B cell (primary cell): ENCODE data around the gene KLF16. TPM values are rescaled to one million over a fixed set of nuclear protein-coding genes. Genes with fewer than 3 reads are reported as not detected.

Experiments
- ATAC-seq: fragments of 200-7000 bp; cut with Tn5 transposase; one replicate; pipeline ENCODE4 v1.10.0; 2021; ENCODE audit warnings: low read depth, mild to moderate bottlenecking, moderate number of reproducible peaks, moderate library complexity
- CTCF ChIA-PET: fragments of 350-600 bp; sonication (Branson Sonifier 250); formaldehyde crosslinking; loops from one replicate; lab custom pipeline; 2021; ENCODE audit warnings: antibody characterized with exemption, inconsistent platforms; lab: Charles Lee
- POLR2A ChIA-PET: fragments of 350-600 bp; sonication (Branson Sonifier 250); formaldehyde crosslinking; loops from one replicate; lab custom pipeline; 2021; ENCODE audit warnings: antibody characterized with exemption; lab: Charles Lee
- DNase-seq: peaks from one replicate; pipeline ENCODE4 v3.0.0; 2013
- H2AFZ ChIP-seq: 2 replicates; pipeline ENCODE4 v1.6.1; 2012; ENCODE audit warnings: mild to moderate bottlenecking, low read depth, low read length; ENCODE audit not compliant: insufficient read depth, poor library complexity, severe bottlenecking
- H3K27ac ChIP-seq, 2 donors: 1 replicate in 1 of 2; 2 replicates in 1 of 2; pipeline ENCODE4 v1.5.1; 2012 to 2013; ENCODE audit warnings: low read length in 2 of 2, mild to moderate bottlenecking in 2 of 2, moderate library complexity in 1 of 2
- H3K27me3 ChIP-seq, 4 experiments: fragments of 200-600 bp in 1 of 4; sonication (generic) in 1 of 4; replicated peaks in 1 of 4; 1 replicate in 2 of 4; 2 replicates in 2 of 4; pipeline versions ENCODE4 v1.6.1 to v1.7.0; 2013 to 2016; ENCODE audit warnings: low read length in 3 of 4, mild to moderate bottlenecking in 2 of 4, mixed read lengths in 1 of 4, moderate library complexity in 1 of 4; ENCODE audit not compliant: insufficient read depth in 4 of 4, control insufficient read depth in 3 of 4; ENCODE audit errors: control extremely low read depth in 1 of 4
- H3K36me3 ChIP-seq, 2 experiments: replicated peaks in 1 of 2; 1 replicate in 1 of 2; 2 replicates in 1 of 2; pipeline versions ENCODE4 v1.6.1 to v1.7.1; 2013; ENCODE audit warnings: low read length in 1 of 2; ENCODE audit not compliant: insufficient read depth in 2 of 2, control insufficient read depth in 1 of 2; ENCODE audit errors: control extremely low read depth in 1 of 2, extremely low read depth in 1 of 2
- H3K4me1 ChIP-seq, 2 donors: fragments of 200-600 bp in 1 of 2; sonication (generic) in 1 of 2; 1 replicate in 1 of 2; 2 replicates in 1 of 2; pipeline versions ENCODE4 v1.5.1 to v1.6.1; 2013 to 2017; ENCODE audit warnings: low read length in 2 of 2; ENCODE audit not compliant: control insufficient read depth in 2 of 2, insufficient read depth in 2 of 2
- H3K4me2 ChIP-seq: replicated peaks from 2 replicates; pipeline ENCODE3; 2012; ENCODE audit warnings: mild to moderate bottlenecking, low read depth, low read length; ENCODE audit not compliant: poor library complexity, severe bottlenecking
- H3K4me3 ChIP-seq, 5 experiments: fragments of 200-600 bp in 1 of 5; sonication (generic) in 1 of 5; 1 replicate in 3 of 5; 2 replicates in 2 of 5; pipeline versions ENCODE4 v1.5.1 to v1.7.0; 2011 to 2016; ENCODE audit warnings: low read length in 4 of 5, mild to moderate bottlenecking in 4 of 5, low read depth in 2 of 5, control low read depth in 1 of 5, moderate library complexity in 1 of 5; ENCODE audit not compliant: insufficient read depth in 1 of 5; ENCODE audit errors: control extremely low read depth in 1 of 5, extremely low read depth in 1 of 5
- H3K79me2 ChIP-seq: fragments of 200-600 bp; sonication (generic); one replicate; pipeline ENCODE4 v1.6.0; 2016; ENCODE audit warnings: low read length; ENCODE audit not compliant: control insufficient read depth, insufficient read depth
- H3K9ac ChIP-seq: fragments of 200-600 bp; sonication (generic); 2 replicates; pipeline ENCODE4 v1.6.1; 2017; ENCODE audit warnings: mild to moderate bottlenecking, low read length, moderate library complexity
- H3K9me3 ChIP-seq, 3 donors: one replicate each; pipeline versions ENCODE4 v1.6.1 to v1.7.1; 2013; ENCODE audit warnings: low read length in 2 of 3; ENCODE audit not compliant: control insufficient read depth in 2 of 3, insufficient read depth in 1 of 3; ENCODE audit errors: control extremely low read depth in 1 of 3
- H4K20me1 ChIP-seq: 2 replicates; pipeline ENCODE4 v1.6.0; 2012; ENCODE audit warnings: mild to moderate bottlenecking, low read length; ENCODE audit not compliant: insufficient read depth, control insufficient read depth, poor library complexity, severe bottlenecking
- H3K27ac Mint-ChIP-seq: one replicate; pipeline ENCODE4 v1.8.0; 2021; ENCODE audit warnings: mixed read lengths
- H3K27me3 Mint-ChIP-seq: one replicate; pipeline ENCODE4 v1.8.0; 2021; ENCODE audit warnings: mixed read lengths
- H3K4me1 Mint-ChIP-seq: one replicate; pipeline ENCODE4 v1.8.0; 2021; ENCODE audit warnings: mixed read lengths
- H3K4me3 Mint-ChIP-seq: one replicate; pipeline ENCODE4 v1.8.0; 2021; ENCODE audit warnings: mixed read lengths
- H3K9me3 Mint-ChIP-seq: one replicate; pipeline ENCODE4 v1.8.0; 2022; ENCODE audit warnings: mixed read lengths; ENCODE audit not compliant: insufficient read depth
- CTCF ChIP-seq: fragments of 200-600 bp; IDR thresholded peaks from one replicate; pipeline ENCODE4 v1.8.0; 2022; ENCODE audit warnings: antibody characterized with exemption, mild to moderate bottlenecking
- EZH2 ChIP-seq: IDR thresholded peaks from 2 replicates; pipeline ENCODE4 v1.6.1; 2012; ENCODE audit warnings: borderline replicate concordance, low read depth, mild to moderate bottlenecking, moderate library complexity, low read length; ENCODE audit not compliant: insufficient read depth, poor library complexity, severe bottlenecking
- WGBS: methylation state at CpG from one replicate; pipeline ENCODE4 v1.1.5; 2013; ENCODE audit warnings: missing lambda C conversion rate; ENCODE audit not compliant: insufficient coverage; 5-methylcytosine and 5-hydroxymethylcytosine counted together
- intact Hi-C: fragments of 100-400 bp; cut with micrococcal nuclease; formaldehyde crosslinking; loops from one replicate; pipeline ENCODE4 v1.10.0; 2022
- polyA plus RNA-seq: library from polyadenylated mRNA; depleted of rRNA; stranded (reverse); fragments of >200 nt; gene quantifications from 2 replicates; pipeline ENCODE4 v1.2.3, GENCODE V29; 2012
- total RNA-seq, 2 donors: library from RNA; stranded (reverse); fragments of 120-200 nt in 1 of 2; gene quantifications; 1 replicate in 1 of 2; 2 replicates in 1 of 2; pipeline versions ENCODE4 v1.2.3 to v1.2.4, GENCODE V29; 2013 to 2022

Gene KLF16
- total and polyA plus RNA-seq, 2 donors (not counting 1 experiment from before 2014, with no cell fraction given) = 29.7 to 49.0 TPM

- WGBS = 61% methylated on average over 22 of the region's 23 CpGs
- peaks cover 0 to 7% of the 10 kb centered on the region in 2 experiments for H3K36me3 ChIP-seq
- H3K4me1 ChIP-seq = peaks cover 11 to 12% of the 10 kb centered on the region in 2 donors
- intact Hi-C loops = no loop called here
- POLR2A ChIA-PET = interaction anchor here (0.8 kb wide), 1 partner anchor 232 kb away, joined by 3 read pairs; no protein-coding TSS in a partner anchor
- no peaks in the 10 kb centered on the region for H3K9me3 Mint-ChIP-seq
- H4K20me1 ChIP-seq = peaks cover 98% of the 10 kb centered on the region
- no peaks in the 10 kb centered on the region for H3K9me3 ChIP-seq
- CTCF ChIA-PET = interaction anchor here (0.5 to 4.9 kb wide), 9 partner anchors 11 to 394 kb away, joined by 3 to 57 read pairs (median 4); no protein-coding TSS in a partner anchor
- H3K4me1 Mint-ChIP-seq = peaks cover 38% of the 10 kb centered on the region
- no peak overlapping the region for H3K27ac ChIP-seq
- H3K27me3 Mint-ChIP-seq = no peaks in the 10 kb centered on the region
- H3K27me3 ChIP-seq = no peaks in the 10 kb centered on the region
- no peak overlapping the region for H3K9ac ChIP-seq
- DNase-seq (peak; percentile 66), ATAC-seq (peak; percentile 85)
- H3K4me3 ChIP-seq = no peak overlapping the region
- H3K4me3 Mint-ChIP-seq = no peak overlapping the region
- H3K4me2 ChIP-seq = peak overlapping the region; percentile 11
- H3K79me2 ChIP-seq = peaks cover 96% of the 10 kb centered on the region
- H3K27ac Mint-ChIP-seq = no peak overlapping the region
- no peak overlapping the region for H2AFZ ChIP-seq
- TF ChIP-seq EZH2 (no peak), CTCF (peak; percentile 92)
These were observed 25.7 kb downstream of the KLF16 start for GRCh38 chr19:1837625-1838105.

- ATAC-seq = no peak
- Mint-ChIP-seq H3K27ac (no peak overlapping the region), H3K27me3 (no peaks in the 10 kb centered on the region), H3K4me3 (no peak overlapping the region), H3K4me1 (peaks cover 35% of the 10 kb centered on the region), H3K9me3 (no peaks in the 10 kb centered on the region)
- peaks cover 0 to 7% of the 10 kb centered on the region in 2 experiments for H3K36me3 ChIP-seq
- H3K9me3 ChIP-seq = no peaks in the 10 kb centered on the region
- no peaks in the 10 kb centered on the region for H3K27me3 ChIP-seq
- H3K4me1 ChIP-seq = peaks cover 11 to 12% of the 10 kb centered on the region in 2 donors
- peak overlapping the region; percentile 11 for H3K4me2 ChIP-seq
- DNase-seq = no peak
- TF ChIP-seq CTCF = no peak
- TF ChIP-seq EZH2 = no peak
- ChIA-PET CTCF (interaction anchor here (0.5 to 4.9 kb wide), 6 partner anchors 11 to 340 kb away, joined by 3 to 57 read pairs (median 4); no protein-coding TSS in a partner anchor), POLR2A (no interaction called here)
- peaks cover 95% of the 10 kb centered on the region for H3K79me2 ChIP-seq
- peaks cover 96% of the 10 kb centered on the region for H4K20me1 ChIP-seq
- no peak overlapping the region for H2AFZ ChIP-seq
- intact Hi-C loops = no loop called here
- 85% methylated on average over 11 of the region's 11 CpGs for WGBS
- no peak overlapping the region for H3K4me3 ChIP-seq
- no peak overlapping the region for H3K27ac ChIP-seq
- H3K9ac ChIP-seq = no peak overlapping the region
These were observed 26.2 kb downstream of the KLF16 start for GRCh38 chr19:1837222-1837565.
